GM12878 (cell line): ENCODE data around the gene PREX1. TPM values are rescaled to one million over a fixed set of nuclear protein-coding genes. Genes with fewer than 3 reads are reported as not detected.

Experiments used
- ATAC-seq: fragments of 200-7000 bp; cut with Tn5 transposase; 3 replicates; pipeline ENCODE4 v1.9.1; 2020; ENCODE audit warnings: mild to moderate bottlenecking, moderate library complexity
- BruUV-seq: library from RNA; stranded (reverse); fragments of 400-500 nt; replicated peaks from 2 replicates; lab custom pipeline; 2021; lab: Mats Ljungman, UMichigan
- CTCF ChIA-PET: fragments of 300-600 bp; sonication (Branson Sonifier 250); formaldehyde crosslinking; extraction: SDS; loops from one replicate; lab custom pipeline; 2021; ENCODE audit warnings: inconsistent platforms; lab: Yijun Ruan, JAX
- POLR2A ChIA-PET: fragments of 350-600 bp; formaldehyde crosslinking; extraction: SDS; loops from one replicate; lab custom pipeline; 2021; ENCODE audit warnings: inconsistent platforms; lab: Charles Lee
- RAD21 ChIA-PET: fragments of 300-600 bp; sonication (Branson Sonifier 250); formaldehyde crosslinking; loops from one replicate; lab custom pipeline; 2023; ENCODE audit warnings: antibody characterized with exemption; ENCODE audit not compliant: unreplicated experiment; lab: Charles Lee
- SMC1A ChIA-PET: fragments of 300-600 bp; sonication (Branson Sonifier 250); formaldehyde crosslinking; loops from one replicate; lab custom pipeline; 2023; ENCODE audit not compliant: unreplicated experiment, uncharacterized antibody; lab: Charles Lee
- DNase-seq: peaks from one replicate; pipeline ENCODE4 v3.0.0-alpha.2; 2011; ENCODE audit warnings: low read depth, low spot score
- FAIRE-seq: peaks from 3 replicates; lab custom pipeline; 2011; peaks lifted over from hg19 to GRCh38; lab: Jason Lieb, UNC
- H2AFZ ChIP-seq: 2 replicates; pipeline ENCODE4 v1.6.0; 2011; ENCODE audit warnings: low read depth, low read length, control low read depth; ENCODE audit not compliant: control insufficient read depth
- H3K27ac ChIP-seq: 2 replicates; pipeline ENCODE4 v1.5.1; 2011; ENCODE audit warnings: control low read depth; ENCODE audit not compliant: control insufficient read depth, insufficient read depth
- H3K27me3 ChIP-seq, 2 experiments: replicated peaks in 1 of 2; 2 replicates each; pipeline versions ENCODE4 v1.6.0 to v1.6.1; 2011; ENCODE audit warnings: low read length in 1 of 2; ENCODE audit not compliant: control insufficient read depth in 2 of 2, insufficient read depth in 2 of 2
- H3K36me3 ChIP-seq, 2 experiments: 2 replicates each; pipeline ENCODE4 v1.5.1; 2011; ENCODE audit warnings: low read length in 1 of 2; ENCODE audit not compliant: control insufficient read depth in 2 of 2, insufficient read depth in 2 of 2
- H3K4me1 ChIP-seq: 2 replicates; pipeline ENCODE4 v1.6.1; 2011; ENCODE audit warnings: mild to moderate bottlenecking, low read length, moderate library complexity, mixed read lengths; ENCODE audit not compliant: control insufficient read depth, insufficient read depth
- H3K4me2 ChIP-seq: 2 replicates; pipeline ENCODE4 v1.6.0; 2011; ENCODE audit warnings: control low read depth; ENCODE audit not compliant: control insufficient read depth, insufficient read depth
- H3K4me3 ChIP-seq: fragments of 200-600 bp; sonication (generic); 2 replicates; pipeline ENCODE4 v1.5.1; 2016
- H3K79me2 ChIP-seq: 2 replicates; pipeline ENCODE4 v1.6.0; 2011; ENCODE audit warnings: low read length; ENCODE audit not compliant: control insufficient read depth, insufficient read depth
- H3K9ac ChIP-seq: 2 replicates; pipeline ENCODE4 v1.8.0; 2011; ENCODE audit warnings: low read length, control low read depth, mixed read lengths; ENCODE audit not compliant: control insufficient read depth, insufficient read depth
- H3K9me3 ChIP-seq: replicated peaks from 3 replicates; pipeline ENCODE4 v1.5.1; 2011; ENCODE audit warnings: mild to moderate bottlenecking, low read length; ENCODE audit not compliant: control insufficient read depth, insufficient read depth
- H4K20me1 ChIP-seq: 2 replicates; pipeline ENCODE4 v1.6.0; 2011; ENCODE audit not compliant: control insufficient read depth, insufficient read depth
- IKZF2 ChIP-seq, 2 experiments: fragments of 450-650 bp; IDR thresholded peaks; 2 replicates each; pipeline ENCODE4 v1.6.1; 2017; ENCODE audit warnings: mild to moderate bottlenecking in 2 of 2, moderate library complexity in 2 of 2
- MLLT1 ChIP-seq: fragments of 450-650 bp; IDR thresholded peaks from 2 replicates; pipeline ENCODE4 v1.6.1; 2016; ENCODE audit warnings: mild to moderate bottlenecking
- PKNOX1 ChIP-seq: fragments of 450-650 bp; IDR thresholded peaks from 2 replicates; pipeline ENCODE4 v1.6.1; 2016; ENCODE audit warnings: mild to moderate bottlenecking
- POLR2A ChIP-seq: IDR thresholded peaks from 2 replicates; pipeline ENCODE4 v1.6.1; 2011; ENCODE audit warnings: low read depth, mild to moderate bottlenecking, low read length
- POU2F2 ChIP-seq: IDR thresholded peaks from 3 replicates; pipeline ENCODE4 v1.6.1; 2011; ENCODE audit warnings: low read depth, mild to moderate bottlenecking, low read length, borderline replicate concordance
- SMAD1 ChIP-seq: fragments of 450-650 bp; IDR thresholded peaks from 2 replicates; pipeline ENCODE4 v1.6.1; 2018; ENCODE audit warnings: mild to moderate bottlenecking, low read depth; ENCODE audit not compliant: partially characterized antibody
- TBL1XR1 ChIP-seq: IDR thresholded peaks from 2 replicates; pipeline ENCODE4 v1.6.1; 2012; ENCODE audit warnings: low read depth, low read length, improper control_type of control experiment
- WGBS: methylation state at CpG from one replicate; pipeline ENCODE4 v1.1.6; 2016; ENCODE audit warnings: low lambda C conversion rate; ENCODE audit not compliant: insufficient replicate concordance, insufficient coverage; ENCODE audit errors: missing lambda C conversion rate; 5-methylcytosine and 5-hydroxymethylcytosine counted together
- in situ Hi-C: fragments of 300-500 bp; cut with MboI; formaldehyde crosslinking; loops from 9 replicates; pipeline ENCODE4 v1.14.3; 2018; ENCODE audit warnings: mixed read lengths
- intact Hi-C: fragments of 100-400 bp; cut with micrococcal nuclease; formaldehyde crosslinking; loops from one replicate; pipeline ENCODE4 v1.14.2; 2022; ENCODE audit not compliant: unreplicated experiment
- polyA plus RNA-seq, 11 experiments: library from polyadenylated mRNA; depleted of rRNA in 4 of 11; unstranded in 6 of 11; stranded (reverse) in 5 of 11; fragments of >200 nt; fragmentation: Nextera tagmentation in 4 of 11; fragmentation: Illumina TruSeq in 1 of 11; extraction: Ambion mirVana in 4 of 11; extraction: Trizol in 1 of 11; gene quantifications; 1 replicate in 1 of 11; 2 replicates in 10 of 11; pipeline versions ENCODE4 v1.2.1 to v1.2.3, GENCODE V29; 2011 to 2016; ENCODE audit warnings: inconsistent platforms in 2 of 11, missing spikeins in 2 of 11, low read depth in 1 of 11
- total RNA-seq, 4 experiments: library from RNA; depleted of rRNA in 3 of 4; stranded (reverse); fragments of >200 nt in 3 of 4; fragmentation: Illumina TruSeq in 1 of 4; extraction: Trizol in 1 of 4; gene quantifications; 2 replicates each; pipeline versions ENCODE4 v1.2.1 to v1.2.3, GENCODE V29; 2013 to 2021
- TF ChIP-seq, protein P1 (sequence below): IDR thresholded peaks from 2 replicates; pipeline ENCODE4 v1.6.1; 2011; ENCODE audit warnings: borderline replicate concordance, low read depth, mild to moderate bottlenecking, moderate library complexity, low read length; ENCODE audit not compliant: insufficient read depth, poor library complexity, severe bottlenecking

The PREX1 gene
- total and polyA plus RNA-seq, 10 of the 15 experiments (the other 5 are each of a cell fraction or from before 2014, with no cell fraction given) = 2.6 to 114 (median 38.9) TPM

DNA sequence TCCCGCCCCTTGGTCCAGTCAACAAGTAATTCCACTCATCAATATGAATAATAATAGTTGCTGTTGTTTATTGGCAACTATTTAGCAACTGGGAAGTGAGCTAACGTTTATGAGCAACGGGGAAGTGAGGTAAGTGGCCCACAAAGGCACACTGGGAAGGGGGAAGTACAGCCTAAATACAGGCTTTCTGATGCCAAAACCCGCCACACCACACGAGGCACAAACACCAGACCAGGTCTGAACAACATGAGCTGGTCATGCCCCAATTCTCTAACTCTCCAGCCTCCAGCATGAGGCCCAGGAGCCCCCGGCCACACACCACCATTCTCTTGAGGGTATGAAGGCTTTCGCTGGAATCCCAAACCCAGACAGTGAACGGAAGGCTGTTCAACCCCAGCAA is 50.8 kb downstream of the PREX1 start:
- no peak overlapping the region for H2AFZ ChIP-seq
- ATAC-seq = no peak
- 39% methylated on average over 8 of the region's 8 CpGs for WGBS
- H3K4me2 ChIP-seq = no peak overlapping the region
- peaks cover 46% of the 10 kb centered on the region for H3K4me1 ChIP-seq
- H4K20me1 ChIP-seq = no peaks in the 10 kb centered on the region
- H3K4me3 ChIP-seq = no peak overlapping the region
- H3K9me3 ChIP-seq = peaks cover 32% of the 10 kb centered on the region
- SMC1A ChIA-PET = interaction anchor here (0.6 to 1.3 kb wide), 2 partner anchors 49 to 288 kb away, joined by 3 read pairs; no protein-coding TSS in a partner anchor
- POLR2A ChIA-PET = no interaction called here
- TF ChIP-seq, protein P1, sequence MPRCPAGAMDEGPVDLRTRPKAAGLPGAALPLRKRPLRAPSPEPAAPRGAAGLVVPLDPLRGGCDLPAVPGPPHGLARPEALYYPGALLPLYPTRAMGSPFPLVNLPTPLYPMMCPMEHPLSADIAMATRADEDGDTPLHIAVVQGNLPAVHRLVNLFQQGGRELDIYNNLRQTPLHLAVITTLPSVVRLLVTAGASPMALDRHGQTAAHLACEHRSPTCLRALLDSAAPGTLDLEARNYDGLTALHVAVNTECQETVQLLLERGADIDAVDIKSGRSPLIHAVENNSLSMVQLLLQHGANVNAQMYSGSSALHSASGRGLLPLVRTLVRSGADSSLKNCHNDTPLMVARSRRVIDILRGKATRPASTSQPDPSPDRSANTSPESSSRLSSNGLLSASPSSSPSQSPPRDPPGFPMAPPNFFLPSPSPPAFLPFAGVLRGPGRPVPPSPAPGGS = no peak
- TF ChIP-seq IKZF2 (IDR thresholded peaks at IDR 0.05) (no peak), TBL1XR1 (no peak), POLR2A (no peak), MLLT1 (no peak), SMAD1 (no peak), PKNOX1 (no peak), POU2F2 (no peak)
- no peak for FAIRE-seq
- intact Hi-C loops = no loop called here
- RAD21 ChIA-PET = no interaction called here
- CTCF ChIA-PET = interaction anchor here (0.9 kb wide), 1 partner anchor 128 kb away, joined by 3 read pairs; no protein-coding TSS in a partner anchor
- no peak overlapping the region for H3K27ac ChIP-seq
- peaks cover 5 to 28% of the 10 kb centered on the region in 2 experiments for H3K36me3 ChIP-seq
- H3K79me2 ChIP-seq = peaks cover 98% of the 10 kb centered on the region
- no peaks in the 10 kb centered on the region for H3K27me3 ChIP-seq
- no peak overlapping the region for H3K9ac ChIP-seq
- in situ Hi-C loops = no loop called here
- no TSS peak for BruUV-seq
- DNase-seq = no peak
